Stomach (tissue), 4 donors: ENCODE data around the gene HNF1B.

ENCODE experiments used
- CTCF ChIP-seq, 7 experiments: fragments of 450-650 bp in 4 of 7; fragments of 200-600 bp in 3 of 7; sonication (generic) in 3 of 7; IDR thresholded peaks; one replicate each; pipeline ENCODE4 v1.5.1; 2016 to 2019; ENCODE audit warnings: antibody characterized with exemption in 7 of 7, control low read depth in 2 of 7, mild to moderate bottlenecking in 1 of 7
- POLR2A ChIP-seq, 4 donors: fragments of 450-650 bp; IDR thresholded peaks; one replicate each; pipeline ENCODE4 v1.6.1; 2016; ENCODE audit warnings: antibody characterized with exemption in 4 of 4, control low read depth in 2 of 4, mild to moderate bottlenecking in 1 of 4, moderate library complexity in 1 of 4

- TF ChIP-seq POLR2A (IDR thresholded peaks at IDR 0.05) (no peak), CTCF (IDR thresholded peaks at IDR 0.05) (no peak)
These were observed 19.2 kb downstream of the HNF1B start for GRCh38 chr17:37725601-37726146.
